Measurements from ENCODE around the gene RPS14.
"Not testable (repeated sequence)": the region's sequence is repeated elsewhere in the genome, so short reads cannot be mapped to it uniquely, and the experiment has no call there.

RPS14 gene

DNA sequence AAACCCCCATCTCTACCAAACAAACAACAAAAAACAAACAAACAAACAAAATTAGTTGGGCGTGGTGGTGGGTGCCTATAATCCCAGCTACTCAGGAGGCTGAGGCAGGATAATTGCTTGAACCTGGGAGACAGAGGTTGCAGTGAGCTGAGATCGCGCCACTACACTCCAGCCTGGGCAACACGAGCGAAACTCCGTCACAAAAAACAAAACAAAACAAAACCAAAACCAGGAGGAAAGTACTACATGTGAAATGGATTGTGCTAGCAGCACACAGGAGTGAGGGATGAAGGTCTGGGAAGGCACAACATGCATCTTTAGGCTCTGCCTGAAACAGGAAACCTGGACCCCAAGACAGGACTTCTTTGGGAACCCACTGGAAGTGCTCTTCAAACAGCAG, 27.0 kb upstream of the RPS14 start:
- DNase-seq: not testable (repeated sequence)

- DNase-seq: no peak
Observed at GRCh38 chr5:150473673-150474358, 24.3 kb upstream of the RPS14 start.

DNA sequence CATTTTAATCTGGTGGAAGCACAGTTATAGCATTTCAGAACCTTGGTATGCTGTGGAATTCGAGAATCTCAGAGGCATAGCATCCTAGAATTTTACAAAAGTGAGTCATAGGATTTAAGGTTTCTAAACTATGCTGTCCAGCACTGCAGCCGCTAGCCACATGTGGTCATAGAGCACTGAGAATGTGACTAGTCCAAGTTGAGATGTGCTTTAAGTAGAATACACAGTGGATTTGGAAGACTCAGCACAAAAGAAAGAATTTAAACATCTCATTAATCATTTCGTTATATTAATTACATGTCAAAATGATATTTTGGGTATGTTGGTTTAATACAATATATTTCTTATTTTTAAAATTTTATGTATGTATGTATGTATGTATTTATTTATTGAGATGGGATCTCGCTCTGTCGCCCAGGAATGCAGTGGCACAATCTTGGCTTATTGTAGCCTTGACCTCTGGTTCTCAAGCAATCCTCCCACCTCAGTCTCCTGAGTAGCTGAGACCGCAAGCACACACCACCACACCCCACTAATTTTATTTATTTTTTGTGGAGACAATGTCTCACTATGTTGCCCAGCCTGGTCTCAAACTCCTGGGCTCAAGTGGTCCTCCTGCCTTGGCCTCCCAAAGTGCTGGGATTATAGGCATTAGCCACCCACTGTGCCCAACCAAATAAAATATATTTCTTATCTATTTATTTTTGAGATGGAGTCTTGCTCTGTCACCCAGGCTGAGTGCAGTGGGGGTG, 20.4 kb upstream of the RPS14 start:
- DNase-seq: no peak

DNA sequence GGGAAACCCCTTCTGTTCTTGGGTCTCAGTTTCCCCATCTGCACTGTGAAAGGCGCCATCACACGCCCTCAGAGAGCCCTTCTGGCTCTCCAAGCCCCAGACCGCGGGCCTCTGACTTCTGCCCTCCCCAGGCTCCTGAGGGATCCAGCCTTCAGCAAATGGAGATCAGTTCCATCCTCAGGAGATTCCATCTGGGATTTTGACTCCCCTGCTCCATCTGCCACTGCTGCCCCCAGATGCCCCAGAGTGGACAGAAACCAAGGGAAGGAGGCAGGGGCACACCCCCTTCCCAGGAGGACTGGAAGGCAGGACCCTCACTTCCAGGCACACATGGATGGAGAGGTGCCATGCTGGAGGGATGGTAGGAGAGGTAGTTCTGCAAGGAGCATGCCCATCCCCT, 18.7 kb upstream of the RPS14 start:
- DNase-seq: no peak

- DNase-seq: no peak
Observed at GRCh38 chr5:150465927-150466326, 16.4 kb upstream of the RPS14 start.

GRCh38 chr5:150464554-150465012, 15.0 kb upstream of the RPS14 start:
- no peak for DNase-seq

GRCh38 chr5:150461231-150461630, 11.7 kb upstream of the RPS14 start:
- no peak for DNase-seq

DNA sequence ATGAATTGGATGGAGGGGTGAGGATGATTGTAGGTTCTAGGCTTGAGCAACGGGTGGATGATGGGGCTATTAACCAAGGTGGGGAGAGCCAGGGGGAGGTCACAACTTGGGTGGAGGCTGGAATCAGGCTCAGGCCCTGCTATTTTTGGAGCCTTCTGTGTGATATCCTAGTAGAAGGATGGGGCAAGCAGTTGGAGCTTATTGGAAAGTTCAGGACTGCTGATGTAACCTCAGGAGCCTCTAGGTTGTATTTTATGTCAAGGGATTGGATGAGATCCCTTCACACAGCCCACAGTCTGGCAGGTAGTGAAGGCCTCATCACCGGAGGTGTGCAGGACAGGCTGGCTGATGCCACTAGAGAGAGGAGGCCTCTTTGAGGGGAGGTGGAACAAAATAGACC, 11.2 kb upstream of the RPS14 start:
- DNase-seq: no peak

DNA sequence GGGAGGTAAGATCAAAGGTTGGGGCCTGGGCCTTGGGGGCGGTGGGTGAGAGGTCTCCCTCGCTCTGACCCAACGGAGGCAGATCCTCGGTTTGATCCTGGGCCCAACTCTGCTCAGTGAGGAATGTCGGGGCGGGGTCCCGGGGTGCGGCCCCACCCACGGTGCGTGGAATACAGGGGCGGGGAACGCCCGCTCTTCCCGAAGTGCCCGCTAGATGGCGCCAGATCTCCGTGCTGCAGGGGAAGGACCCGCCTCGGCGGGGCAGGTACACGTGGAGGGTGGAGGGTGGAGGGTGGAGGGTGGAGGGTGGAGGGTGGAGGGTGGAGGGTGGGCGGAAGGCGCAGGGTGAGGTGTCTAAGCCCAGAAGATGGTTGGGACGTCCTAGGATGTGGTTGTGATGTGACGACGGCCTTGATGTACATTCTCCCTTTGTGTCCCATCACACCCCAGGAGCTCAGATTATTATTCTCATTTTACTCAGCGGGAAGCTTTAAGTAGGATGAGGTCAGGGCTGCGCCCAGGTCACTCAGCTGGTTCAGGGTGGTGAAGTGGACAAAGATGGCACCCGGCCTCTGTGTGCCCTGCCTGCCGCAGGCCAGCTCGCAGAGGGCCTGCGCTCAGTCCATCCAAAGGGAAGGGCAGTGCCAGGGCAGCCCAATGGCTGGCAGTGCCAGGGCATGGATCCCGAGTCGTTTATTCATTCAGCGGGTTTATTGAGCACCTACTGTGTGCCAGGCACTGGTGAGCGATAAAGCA, 9.4 kb upstream of the RPS14 start:
- DNase-seq: no peak

DNA sequence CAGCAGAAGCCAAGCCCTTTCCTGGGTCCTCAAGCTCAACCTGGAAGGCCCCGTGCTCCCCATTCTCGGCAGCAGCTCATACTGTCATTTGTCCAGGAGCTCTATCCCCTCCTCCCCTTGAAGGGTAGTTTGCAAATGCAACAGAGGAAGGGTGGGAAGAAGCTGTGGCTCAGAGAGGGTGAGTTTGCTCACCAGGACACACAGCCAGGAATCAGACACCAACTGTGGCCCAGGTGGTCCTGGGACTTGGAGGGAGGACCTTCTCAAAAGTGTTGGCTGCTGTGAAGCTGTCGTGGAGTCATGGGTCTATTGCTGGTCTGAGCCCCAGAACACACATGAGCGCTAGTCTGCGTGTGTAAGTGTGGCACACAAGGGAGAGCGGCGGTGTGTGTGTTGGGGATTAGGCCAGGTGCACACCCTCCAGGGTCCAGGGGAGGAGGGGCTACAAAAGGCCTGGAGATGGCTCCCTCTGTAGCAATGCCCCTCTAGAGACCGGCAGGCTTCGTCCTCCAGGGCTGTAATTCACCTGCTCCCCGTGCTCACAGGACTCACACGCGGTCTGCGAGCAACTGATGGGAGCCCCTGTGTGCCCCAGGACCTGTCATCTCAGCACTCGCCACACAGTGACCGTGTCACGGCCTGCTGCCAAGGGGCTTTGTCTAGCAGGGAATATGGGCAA, 8.2 kb upstream of the RPS14 start:
- no peak for DNase-seq

DNA sequence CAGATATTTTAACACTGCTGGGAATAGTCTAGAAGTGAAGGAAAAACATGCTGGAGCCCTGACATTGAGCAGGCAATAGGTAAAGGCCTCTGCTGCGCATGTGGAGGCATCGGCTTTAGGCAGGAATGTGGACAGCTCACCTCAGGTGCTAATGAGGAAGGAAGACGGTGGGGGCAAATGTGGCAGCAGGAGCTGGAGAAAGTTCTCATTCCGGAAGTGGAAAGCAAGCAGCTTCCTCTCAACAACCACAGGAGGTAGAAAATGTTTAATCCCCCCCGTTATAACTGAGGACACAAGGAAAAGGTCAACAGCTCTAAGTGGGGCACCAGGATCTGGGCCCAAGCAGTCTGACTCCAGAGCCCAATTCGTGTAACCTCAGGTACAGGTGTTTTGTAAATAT, 7.6 kb upstream of the RPS14 start:
- DNase-seq: no peak

- DNase-seq: no peak
Observed at GRCh38 chr5:150454492-150455229, 5.1 kb upstream of the RPS14 start.

- DNase-seq: not testable (repeated sequence)
Observed at GRCh38 chr5:150454027-150454426, 4.5 kb upstream of the RPS14 start.

GRCh38 chr5:150452914-150453313, 3.4 kb upstream of the RPS14 start:
- DNase-seq: no peak

GRCh38 chr5:150451594-150451993, 2.1 kb upstream of the RPS14 start:
- no peak for DNase-seq

GRCh38 chr5:150448952-150449516, 505 bp downstream of the RPS14 start:
- no peak for DNase-seq

GRCh38 chr5:150448334-150448733, 1.2 kb downstream of the RPS14 start:
- no peak for DNase-seq

DNA sequence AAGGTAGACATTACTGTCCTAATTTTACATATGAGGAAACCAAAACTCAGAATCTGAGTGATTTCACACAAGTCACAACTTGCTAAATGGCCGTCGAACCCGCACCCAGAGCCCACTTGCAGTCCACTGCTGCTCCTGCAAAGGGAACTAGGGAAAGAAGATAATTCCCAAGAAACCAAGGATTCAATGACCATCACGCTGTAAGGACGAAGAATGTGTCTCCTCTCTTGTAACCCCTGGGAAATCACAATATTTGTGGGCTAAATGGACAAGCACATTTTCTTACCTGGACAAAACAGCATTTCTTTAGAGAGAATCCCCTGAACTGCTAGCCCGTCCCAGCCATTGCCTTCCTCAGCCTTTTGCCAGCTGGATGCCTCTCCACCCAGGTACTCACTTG, 2.4 kb downstream of the RPS14 start:
- no peak for DNase-seq

GRCh38 chr5:150446583-150446982, 3.0 kb downstream of the RPS14 start:
- no peak for DNase-seq

DNA sequence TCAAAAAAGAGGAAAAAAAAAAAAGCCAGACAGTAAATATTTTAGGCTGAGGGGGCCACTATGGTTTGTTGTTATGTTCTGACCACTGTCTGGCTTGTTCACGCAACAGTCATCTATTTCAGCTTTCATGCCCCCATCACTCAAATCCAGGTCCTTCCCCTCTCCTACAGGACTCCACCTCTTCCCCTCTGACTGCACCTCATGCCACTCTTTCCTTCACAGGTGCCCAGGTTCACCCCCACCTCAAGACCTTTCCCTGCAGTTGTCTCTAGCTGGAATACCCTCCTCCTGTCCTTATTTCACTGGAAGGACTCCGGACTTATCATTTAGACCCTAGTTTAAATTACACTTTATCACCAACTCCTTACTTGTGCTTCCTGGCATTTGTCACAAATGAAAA, 3.5 kb downstream of the RPS14 start:
- no peak for DNase-seq

DNA sequence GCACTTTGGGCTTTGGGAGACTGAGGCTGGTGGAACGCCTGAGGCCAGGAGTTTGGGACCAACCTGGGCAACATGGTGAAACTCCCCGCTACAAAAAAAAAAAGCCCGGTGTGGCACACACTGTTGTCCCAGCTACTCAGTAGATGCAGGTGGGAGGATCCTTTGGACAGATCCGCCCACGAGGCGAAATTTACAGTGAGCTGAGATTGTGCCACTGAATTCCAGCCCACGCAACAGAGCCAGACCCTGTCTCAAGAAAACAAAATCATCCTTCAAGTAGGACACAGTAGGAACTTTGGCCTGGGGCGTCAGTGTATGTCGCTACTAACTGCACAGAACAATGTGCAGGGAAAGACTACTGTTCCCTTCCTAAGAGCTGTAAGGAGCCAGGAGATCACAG, 4.8 kb downstream of the RPS14 start:
- DNase-seq: no peak

Data from NCI-H1105 (cell line).